Heart right ventricle (tissue), 16 donors: Measurements from ENCODE around the gene EQTN. TPM values are rescaled to one million over a fixed set of nuclear protein-coding genes. Genes with fewer than 3 reads are reported as not detected.

ENCODE experiments used
- ATAC-seq, 8 donors: fragments of 200-7000 bp; cut with Tn5 transposase; one replicate each; pipeline ENCODE4 v1.9.1; 2020; ENCODE audit warnings: mild to moderate bottlenecking in 8 of 8, moderate library complexity in 8 of 8, moderate number of reproducible peaks in 1 of 8
- DNase-seq, 2 donors: peaks; one replicate each; pipeline ENCODE4 v3.0.0-alpha.2; 2020
- H3K27ac ChIP-seq, 10 donors: fragments of 200-600 bp; sonication (generic) in 2 of 10; one replicate each; pipeline versions ENCODE4 v1.5.0 to v1.8.0; 2020 to 2022; ENCODE audit warnings: mild to moderate bottlenecking in 3 of 10
- H3K27me3 ChIP-seq, 7 donors: fragments of 200-600 bp; one replicate each; pipeline ENCODE4 v1.8.0; 2021 to 2022; ENCODE audit warnings: mild to moderate bottlenecking in 2 of 7
- H3K36me3 ChIP-seq, 9 donors: fragments of 200-600 bp; sonication (generic) in 1 of 9; one replicate each; pipeline versions ENCODE4 v1.5.0 to v1.8.0; 2020 to 2022; ENCODE audit warnings: mild to moderate bottlenecking in 2 of 9
- H3K4me1 ChIP-seq, 9 donors: fragments of 200-600 bp; sonication (generic) in 1 of 9; one replicate each; pipeline versions ENCODE4 v1.5.0 to v1.8.0; 2020 to 2022; ENCODE audit warnings: mild to moderate bottlenecking in 4 of 9
- H3K4me3 ChIP-seq, 10 donors: fragments of 200-600 bp; sonication (generic) in 2 of 10; one replicate each; pipeline versions ENCODE4 v1.5.0 to v1.8.0; 2020 to 2022; ENCODE audit warnings: mild to moderate bottlenecking in 7 of 10, moderate library complexity in 2 of 10
- H3K9me3 ChIP-seq, 11 donors: fragments of 200-600 bp in 10 of 11; sonication (generic) in 2 of 11; one replicate each; pipeline versions ENCODE4 v1.5.0 to v1.8.0; 2013 to 2022; ENCODE audit warnings: mild to moderate bottlenecking in 2 of 11, control low read depth in 1 of 11, moderate library complexity in 1 of 11
- CTCF ChIP-seq, 9 donors: fragments of 200-600 bp; sonication (generic) in 2 of 9; IDR thresholded peaks; one replicate each; pipeline versions ENCODE4 v1.5.0 to v1.8.0; 2021 to 2022; ENCODE audit warnings: antibody characterized with exemption in 9 of 9, mild to moderate bottlenecking in 5 of 9, moderate library complexity in 1 of 9
- WGBS, 2 donors: extraction: QIAGEN DNeasy Blood & Tissue Kit; methylation state at CpG; one replicate each; pipeline ENCODE4 v1.1.7; 2013; ENCODE audit warnings: inconsistent platforms in 1 of 2; 5-methylcytosine and 5-hydroxymethylcytosine counted together
- intact Hi-C, 10 donors: fragments of 100-400 bp; cut with DNase I; formaldehyde crosslinking; loops; one replicate each; pipeline versions ENCODE4 v1.11.1 to v1.14.2; 2022
- polyA plus RNA-seq, 2 donors: library from polyadenylated mRNA; stranded (reverse); fragments of 200-250 nt; gene quantifications; one replicate each; pipeline ENCODE4 v1.2.3, GENCODE V29; 2013
- total RNA-seq, 10 donors: library from RNA; stranded (reverse); fragmentation: NEBNext Ultra II Directional in 3 of 10; extraction: Animal tissue kit (Norgen Biotek cat#: 25700) in 3 of 10; gene quantifications; one replicate each; pipeline versions ENCODE4 v1.2.1 to v1.2.4, GENCODE V29; 2021 to 2023
- donor health status: Arrhythmogenic right ventricular cardiomyopathy.
- donor health status: ischemic (EF 13 %, LVEDD 7.1; RV severe dilation, severe dysfunction).
- donor health status: healthy with polysubstance abuse.
- donor health status: DM: no; HTN: yes; CAD: no.
- donor health status: DM: no; HTN: no; CAD: no.
- donor health status: ischemic (EF 25% LVEDD 6.9; RV normal size, moderate dysfunction).
- donor health status: ischemic (EF 25% LVEDD 5.7; RV mildly dilated, moderate dysfunction).
- donor health status: healthy.
- donor health status: DM: yes; HTN: yes; CAD: no.
- donor health status: Ischemic cardiomyopathy.
- donor health status: ischemic (EF 35%, LVEDD 5.7; RV mildly dilated, moderate dysfunction).
- donor health status: nonischemic (EF 11% LVEDD 7.7; RV severe dilation, severe dysfunction).
- donor health status: DM: yes; HTN: yes; CAD: no.
- donor health status: PGD.
- donor health status: ischemic (EF 29% LVEDD 5.4; RV normal size, mild dysfunction).
- donor health status: nonischemic (EF 23%, LVEDD 6.1; RV moderate dilation, normal function).

The EQTN gene
- total and polyA plus RNA-seq, 12 donors, result not detected

- intact Hi-C loops, result loop anchor here in 5 of 10 donors (2.0 to 10.0 kb wide), 6 partner anchors 56 to 536 kb away; no protein-coding TSS in a partner anchor
- Histone ChIP-seq H3K4me1 (peaks cover 0 to 20% (median 6%) of the 10 kb centered on the region in 9 donors), H3K9me3 (no peaks in the 10 kb centered on the region), H3K27me3 (no peaks in the 10 kb centered on the region), H3K4me3 (no peak overlapping the region), H3K27ac (no peak overlapping the region), H3K36me3 (no peaks in the 10 kb centered on the region)
- ATAC-seq (no peak), DNase-seq (no peak)
- 80 to 87% methylated on average over 1 of the region's 1 CpG for WGBS, 2 donors
- TF ChIP-seq CTCF (IDR thresholded peaks at IDR 0.05), result no peak
Measured at GRCh38 chr9:27278374-27278773, 18.6 kb downstream of the EQTN start.

GRCh38 chr9:27276193-27277030 is 20.5 kb downstream of the EQTN start:
- H3K36me3 ChIP-seq, result no peaks in the 10 kb centered on the region
- peak; percentile 67 to 90 (median 81) for TF ChIP-seq CTCF (IDR thresholded peaks at IDR 0.05)
- peak overlapping the region in 6 of 10 donors; percentile 16 to 29 (median 22) for H3K4me3 ChIP-seq
- peak in 5 of 8 donors; percentile 44 to 61 (median 51) for ATAC-seq
- peak in 1 of 2 donors; percentile 16 for DNase-seq
- H3K27ac ChIP-seq, result no peak overlapping the region
- peaks cover 0 to 16% (median 4%) of the 10 kb centered on the region in 9 donors for H3K4me1 ChIP-seq
- H3K9me3 ChIP-seq, result no peaks in the 10 kb centered on the region
- intact Hi-C loops, result loop anchor here in 8 of 10 donors (1.0 to 10.0 kb wide), 8 partner anchors 58 to 534 kb away; no protein-coding TSS in a partner anchor
- H3K27me3 ChIP-seq, result no peaks in the 10 kb centered on the region
- WGBS, 2 donors, result 40 to 42% methylated on average over 12 of the region's 12 CpGs

- no peak for ATAC-seq
- Histone ChIP-seq H3K4me3 (no peak overlapping the region), H3K27ac (no peak overlapping the region), H3K9me3 (no peaks in the 10 kb centered on the region), H3K27me3 (no peaks in the 10 kb centered on the region), H3K36me3 (no peaks in the 10 kb centered on the region), H3K4me1 (peaks cover 0 to 8% (median 0%) of the 10 kb centered on the region in 9 donors)
- no peak for DNase-seq
- 90 to 93% methylated on average over 1 of the region's 1 CpG for WGBS, 2 donors
- no peak for TF ChIP-seq CTCF (IDR thresholded peaks at IDR 0.05)
- intact Hi-C loops, result loop anchor here in 2 of 10 donors (10.0 kb wide), 2 partner anchors 62 to 238 kb away; no protein-coding TSS in a partner anchor
Measured at GRCh38 chr9:27273186-27273585, 23.8 kb downstream of the EQTN start.

- WGBS, 2 donors, result 98 to 100% methylated on average over 2 of the region's 2 CpGs
- Histone ChIP-seq H3K4me1 (peaks cover 0 to 8% (median 0%) of the 10 kb centered on the region in 9 donors), H3K9me3 (no peaks in the 10 kb centered on the region), H3K36me3 (no peaks in the 10 kb centered on the region), H3K4me3 (no peak overlapping the region), H3K27ac (no peak overlapping the region), H3K27me3 (no peaks in the 10 kb centered on the region)
- intact Hi-C loops, result loop anchor here in 2 of 10 donors (10.0 kb wide), 2 partner anchors 63 to 237 kb away; no protein-coding TSS in a partner anchor
- DNase-seq (no peak), ATAC-seq (no peak)
- TF ChIP-seq CTCF (IDR thresholded peaks at IDR 0.05), result no peak
Measured at GRCh38 chr9:27272103-27272502, 24.8 kb downstream of the EQTN start.
